ENCODE results near the gene DAAM1. TPM values are rescaled to one million over a fixed set of nuclear protein-coding genes. Genes with fewer than 3 reads are reported as not detected.

The DAAM1 gene
- total RNA-seq, 1 donor from 2014 or later = 69.9 TPM

- no peaks in the 10 kb centered on the region for H3K27me3 Mint-ChIP-seq
- no peak for DNase-seq (ENCODE audit: low spot score, unreplicated experiment)
- H3K4me3 Mint-ChIP-seq (ENCODE audit: low read depth) = no peak overlapping the region
- no peaks in the 10 kb centered on the region for H3K36me3 Mint-ChIP-seq (ENCODE audit: insufficient read depth)
- H3K4me1 Mint-ChIP-seq (ENCODE audit: low read depth) = no peaks in the 10 kb centered on the region
- H3K9me3 Mint-ChIP-seq (ENCODE audit: low read depth) = peaks cover 7% of the 10 kb centered on the region
- TF ChIP-seq CTCF (IDR thresholded peaks at IDR 0.05; ENCODE audit: unreplicated experiment) = no peak
- no peak overlapping the region for H3K27ac Mint-ChIP-seq
These were observed 227.6 kb downstream of the DAAM1 start for GRCh38 chr14:59415836-59416602.

GRCh38 chr14:59417311-59417710 is 228.8 kb downstream of the DAAM1 start:
- no peak overlapping the region for H3K27ac Mint-ChIP-seq
- no peaks in the 10 kb centered on the region for H3K27me3 Mint-ChIP-seq
- DNase-seq (ENCODE audit: low spot score, unreplicated experiment) = no peak
- no peak overlapping the region for H3K4me3 Mint-ChIP-seq (ENCODE audit: low read depth)
- peaks cover 2% of the 10 kb centered on the region for H3K9me3 Mint-ChIP-seq (ENCODE audit: low read depth)
- H3K4me1 Mint-ChIP-seq (ENCODE audit: low read depth) = no peaks in the 10 kb centered on the region
- TF ChIP-seq CTCF (IDR thresholded peaks at IDR 0.05; ENCODE audit: unreplicated experiment) = no peak
- no peaks in the 10 kb centered on the region for H3K36me3 Mint-ChIP-seq (ENCODE audit: insufficient read depth)

DNA sequence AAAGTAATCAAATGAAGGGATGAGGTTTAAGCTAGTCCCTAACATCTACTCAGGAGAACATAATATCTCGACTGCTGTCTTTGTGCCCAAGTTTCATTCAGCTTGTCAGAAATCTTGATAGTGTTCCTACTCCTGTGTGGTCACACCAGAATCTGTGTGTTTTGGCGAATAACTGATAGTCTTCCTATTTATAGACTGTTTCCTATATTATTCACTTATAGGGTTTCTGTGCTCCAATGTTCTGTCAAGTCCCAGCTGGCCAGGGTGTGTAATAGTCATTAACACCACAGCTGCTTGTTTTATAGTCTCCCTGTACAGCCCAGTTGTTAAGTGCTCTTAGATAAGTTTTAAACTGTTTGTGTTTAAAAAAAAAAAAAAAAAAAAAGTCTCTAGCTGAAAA is 230.8 kb downstream of the DAAM1 start:
- Mint-ChIP-seq H3K36me3 (ENCODE audit: insufficient read depth) (no peaks in the 10 kb centered on the region), H3K4me1 (ENCODE audit: low read depth) (no peaks in the 10 kb centered on the region), H3K9me3 (ENCODE audit: low read depth) (no peaks in the 10 kb centered on the region), H3K27ac (no peak overlapping the region), H3K4me3 (ENCODE audit: low read depth) (no peak overlapping the region), H3K27me3 (no peaks in the 10 kb centered on the region)
- DNase-seq (ENCODE audit: low spot score, unreplicated experiment) = no peak
- no peak for TF ChIP-seq CTCF (IDR thresholded peaks at IDR 0.05; ENCODE audit: unreplicated experiment)

Data from progenitor cell of endocrine pancreas (in vitro differentiated cells).